GM10847 (cell line): Measurements from ENCODE around the gene CCDC192.

ENCODE experiments used
- POLR2A ChIP-seq: IDR thresholded peaks from 2 replicates; pipeline ENCODE4 v1.6.1; 2011; ENCODE audit not compliant: insufficient read length; ENCODE audit errors: extremely low read depth

Gene CCDC192

GRCh38 chr5:127871503-127872153, 168.4 kb downstream of the CCDC192 start:
- no peak for TF ChIP-seq POLR2A

GRCh38 chr5:127872494-127872893, 169.3 kb downstream of the CCDC192 start:
- TF ChIP-seq POLR2A, result no peak

- TF ChIP-seq POLR2A, result no peak
Observed at GRCh38 chr5:127875235-127876021, 172.2 kb downstream of the CCDC192 start.

GRCh38 chr5:127876384-127876783, 173.2 kb downstream of the CCDC192 start:
- TF ChIP-seq POLR2A, result no peak

- no peak for TF ChIP-seq POLR2A
Observed at GRCh38 chr5:127878174-127878750, 175.1 kb downstream of the CCDC192 start.

GRCh38 chr5:127884416-127884815, 181.2 kb downstream of the CCDC192 start:
- TF ChIP-seq POLR2A, result no peak

GRCh38 chr5:127885176-127885575, 182.0 kb downstream of the CCDC192 start:
- no peak for TF ChIP-seq POLR2A

- no peak for TF ChIP-seq POLR2A
Observed at GRCh38 chr5:127886081-127886480, 182.9 kb downstream of the CCDC192 start.

GRCh38 chr5:127887282-127887681, 184.1 kb downstream of the CCDC192 start:
- TF ChIP-seq POLR2A, result no peak

- TF ChIP-seq POLR2A, result no peak
Observed at GRCh38 chr5:127891942-127892341, 188.8 kb downstream of the CCDC192 start.

- no peak for TF ChIP-seq POLR2A
Observed at GRCh38 chr5:127892467-127893207, 189.4 kb downstream of the CCDC192 start.

- TF ChIP-seq POLR2A, result no peak
Observed at GRCh38 chr5:127893232-127893631, 190.0 kb downstream of the CCDC192 start.

- TF ChIP-seq POLR2A, result no peak
Observed at GRCh38 chr5:127894461-127894860, 191.3 kb downstream of the CCDC192 start.

- TF ChIP-seq POLR2A, result no peak
Observed at GRCh38 chr5:127898551-127899213, 195.5 kb downstream of the CCDC192 start.

- TF ChIP-seq POLR2A, result no peak
Observed at GRCh38 chr5:127899214-127899610, 196.0 kb downstream of the CCDC192 start.
